ENCODE data around the gene PRSS57.
A peak's percentile ranks its signal among the peaks of the same experiment; 100 is the strongest.

The PRSS57 gene

GRCh38 chr19:704447-704741 is 9.1 kb upstream of the PRSS57 start:
- no peak overlapping the region for H3K4me3 ChIP-seq (ENCODE audit: low read depth, low read length)
- H3K36me3 ChIP-seq (ENCODE audit: control insufficient read depth in 2 of 2, insufficient read depth in 1 of 2, low read length in 2 of 2): no peaks in the 10 kb centered on the region
- CTCF ChIA-PET: interaction anchor here (0.6 to 1.5 kb wide), 3 partner anchors 29 to 599 kb away, joined by 4 to 5 read pairs (median 4); no protein-coding TSS in a partner anchor
- H3K4me1 ChIP-seq (ENCODE audit: control insufficient read depth, insufficient read depth, low read length): no peaks in the 10 kb centered on the region
- no peak overlapping the region for H3K27ac ChIP-seq (ENCODE audit: extremely low read depth, low read depth, low read length)
- H3K9me3 ChIP-seq (ENCODE audit: control insufficient read depth, insufficient read depth, low read depth, low read length): no peaks in the 10 kb centered on the region
- TF ChIP-seq SCRT1 (tag by site-specific recombination; IDR thresholded peaks at IDR 0.05; ENCODE audit: borderline replicate concordance): no peak
- TF ChIP-seq ZBTB7A (tag by site-specific recombination; IDR thresholded peaks at IDR 0.05; ENCODE audit: low read depth): no peak
- TF ChIP-seq PRDM6 (tag by site-specific recombination; IDR thresholded peaks at IDR 0.05): no peak
- TF ChIP-seq ZNF600 (tag by site-specific recombination; IDR thresholded peaks at IDR 0.05): peak; percentile 67; the same call in 1 of the 2 replicates
- TF ChIP-seq ZNF341 (tag by site-specific recombination; IDR thresholded peaks at IDR 0.05; ENCODE audit: low read depth): peak; percentile 94
- TF ChIP-seq ZFHX2 (tag by site-specific recombination; conservative IDR thresholded peaks at IDR 0.05): peak; percentile 46; the same call in 1 of the 2 replicates
- TF ChIP-seq ZNF223 (tag by site-specific recombination; IDR thresholded peaks at IDR 0.05): no peak
- no peak for TF ChIP-seq ZNF629 (tag by site-specific recombination; IDR thresholded peaks at IDR 0.05)
- no peak for TF ChIP-seq ZNF391 (tag by site-specific recombination; IDR thresholded peaks at IDR 0.05; ENCODE audit: borderline replicate concordance, low read depth)
- POLR2A ChIA-PET: interaction anchor here (0.5 to 1.5 kb wide), 4 partner anchors 20 to 27 kb away, joined by 3 to 4 read pairs (median 4); no protein-coding TSS in a partner anchor

- ChIA-PET CTCF (interaction anchor here (0.6 to 1.5 kb wide), 5 partner anchors 30 to 599 kb away, joined by 3 to 5 read pairs (median 4); no protein-coding TSS in a partner anchor), POLR2A (interaction anchor here (0.5 to 1.5 kb wide), 5 partner anchors 20 to 193 kb away, joined by 3 to 4 read pairs (median 3); no protein-coding TSS in a partner anchor)
- no peak overlapping the region for H3K4me3 ChIP-seq (ENCODE audit: low read depth, low read length)
- TF ChIP-seq KLF1 (tag by site-specific recombination; IDR thresholded peaks at IDR 0.05) (peak; percentile 47), SP2 (tag by site-specific recombination; IDR thresholded peaks at IDR 0.05) (peak; percentile 53), REPIN1 (tag by site-specific recombination; IDR thresholded peaks at IDR 0.05; ENCODE audit: low read depth) (no peak), YY1 (tag by site-specific recombination; IDR thresholded peaks at IDR 0.05) (no peak), SP7 (tag by site-specific recombination; IDR thresholded peaks at IDR 0.05) (0 out of 2 replicates have a peak, but pooled peaks have one; percentile 15), ZBTB8A (tag by site-specific recombination; IDR thresholded peaks at IDR 0.05) (peak; percentile 42; the same call in 1 of the 2 replicates), SP3 (tag by site-specific recombination; IDR thresholded peaks at IDR 0.05) (0 out of 2 replicates have a peak, but pooled peaks have one; percentile 6), KLF9 (tag by site-specific recombination; IDR thresholded peaks at IDR 0.05; ENCODE audit: low read depth) (0 out of 2 replicates have a peak, but pooled peaks have one; percentile 16), ZNF398 (tag by site-specific recombination; IDR thresholded peaks at IDR 0.05) (no peak), EGR2 (tag by site-specific recombination; IDR thresholded peaks at IDR 0.05; ENCODE audit: low read depth) (peak; percentile 39)
- H3K27ac ChIP-seq (ENCODE audit: extremely low read depth, low read depth, low read length): no peak overlapping the region
- no peaks in the 10 kb centered on the region for H3K9me3 ChIP-seq (ENCODE audit: control insufficient read depth, insufficient read depth, low read depth, low read length)
- no peaks in the 10 kb centered on the region for H3K36me3 ChIP-seq (ENCODE audit: control insufficient read depth in 2 of 2, insufficient read depth in 1 of 2, low read length in 2 of 2)
- no peaks in the 10 kb centered on the region for H3K4me1 ChIP-seq (ENCODE audit: control insufficient read depth, insufficient read depth, low read length)
These were observed 8.6 kb upstream of the PRSS57 start for GRCh38 chr19:703651-704446.
